HL-60 (cell line): Measurements from ENCODE around the gene TNFRSF12A.

Source experiments
- CTCF ChIP-seq: IDR thresholded peaks from one replicate; pipeline ENCODE4 v1.5.1; 2011; ENCODE audit warnings: low read length, control low read depth, inconsistent platforms; ENCODE audit not compliant: insufficient read depth
- GABPA ChIP-seq: IDR thresholded peaks from 2 replicates; pipeline ENCODE4 v1.6.1; 2012; ENCODE audit warnings: low read depth
- POLR2AphosphoS5 ChIP-seq: IDR thresholded peaks from 2 replicates; pipeline ENCODE4 v1.6.1; 2012; ENCODE audit warnings: low read depth
- REST ChIP-seq: IDR thresholded peaks from 2 replicates; pipeline ENCODE4 v1.6.1; 2012; ENCODE audit warnings: low read depth; ENCODE audit not compliant: insufficient replicate concordance
- SPI1 ChIP-seq: IDR thresholded peaks from 2 replicates; pipeline ENCODE4 v1.6.1; 2012; ENCODE audit warnings: low read depth, mild to moderate bottlenecking, borderline replicate concordance

DNA sequence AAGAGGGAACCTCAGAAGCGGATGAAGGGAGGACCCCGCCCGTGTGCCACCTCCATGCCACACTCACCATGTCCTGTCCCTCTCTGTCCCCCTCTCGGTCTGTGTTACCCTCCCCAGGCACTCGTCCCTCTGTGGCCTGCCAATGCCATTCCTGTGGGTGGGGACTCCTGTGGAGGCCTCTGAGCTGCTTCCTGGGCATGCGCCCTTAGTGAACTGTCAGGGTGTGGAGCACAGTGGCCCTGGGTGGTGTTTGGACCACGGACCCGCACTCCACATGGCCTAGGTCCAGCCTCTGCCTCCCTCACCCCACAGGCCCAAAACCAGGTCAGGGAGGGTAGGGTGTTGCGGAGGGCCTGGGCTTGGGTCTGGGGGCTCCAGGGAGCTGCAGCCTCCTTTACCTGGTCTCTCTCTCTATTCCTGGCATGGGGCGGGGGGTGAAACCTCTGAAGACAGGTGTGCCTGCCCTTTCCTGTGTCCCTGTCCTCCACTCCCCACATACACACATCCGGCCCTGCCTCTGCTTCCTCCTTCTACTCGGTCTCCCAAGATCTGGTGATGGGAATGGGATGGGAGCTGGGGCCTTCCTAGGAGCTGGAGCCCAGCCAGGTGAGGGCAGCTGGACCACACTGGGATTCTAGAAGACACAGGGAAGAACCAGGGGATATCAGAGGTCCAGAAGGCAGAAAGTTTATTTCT is 28.5 kb upstream of the TNFRSF12A start:
- TF ChIP-seq CTCF (no peak), POLR2AphosphoS5 (no peak), SPI1 (no peak), REST (no peak), GABPA (no peak)
